Measurements from ENCODE around the gene SIX1.
A peak's percentile ranks its signal among the peaks of the same experiment; 100 is the strongest.

SIX1 gene

GRCh38 chr14:60648934-60649874 is at the start of gene SIX1:
Gene SIX1, minus strand, starts transcription at chr14:60649477. Its CDS starts 288 bp downstream, at chr14:60649189.
- DNase-seq = peak; percentile 89

GRCh38 chr14:60695327-60695726 is 46.0 kb upstream of the SIX1 start:
- in situ Hi-C loops (cut with HindIII; ENCODE audit: low pct_ligation_motif_present, low pct_unique_long_range_greater_than_20kb, low sequenced_read_pairs) = no loop called here
- no peak for DNase-seq

More at GRCh38 chr14:60648934-60649874, at the start of gene SIX1:
- in situ Hi-C loops (cut with HindIII; ENCODE audit: low pct_ligation_motif_present, low pct_unique_long_range_greater_than_20kb, low sequenced_read_pairs) = no loop called here

GRCh38 chr14:60691383-60692113 is 42.3 kb upstream of the SIX1 start:
- DNase-seq = no peak
- in situ Hi-C loops (cut with HindIII; ENCODE audit: low pct_ligation_motif_present, low pct_unique_long_range_greater_than_20kb, low sequenced_read_pairs) = no loop called here

- in situ Hi-C loops (cut with HindIII; ENCODE audit: low pct_ligation_motif_present, low pct_unique_long_range_greater_than_20kb, low sequenced_read_pairs) = no loop called here
- no peak for DNase-seq
Measured at GRCh38 chr14:60686865-60687264, 37.6 kb upstream of the SIX1 start.

- in situ Hi-C loops (cut with HindIII; ENCODE audit: low pct_ligation_motif_present, low pct_unique_long_range_greater_than_20kb, low sequenced_read_pairs) = no loop called here
- DNase-seq = no peak
Measured at GRCh38 chr14:60684203-60684602, 34.9 kb upstream of the SIX1 start.

- DNase-seq = no peak
- in situ Hi-C loops (cut with HindIII; ENCODE audit: low pct_ligation_motif_present, low pct_unique_long_range_greater_than_20kb, low sequenced_read_pairs) = no loop called here
Measured at GRCh38 chr14:60681271-60681670, 32.0 kb upstream of the SIX1 start.

- in situ Hi-C loops (cut with HindIII; ENCODE audit: low pct_ligation_motif_present, low pct_unique_long_range_greater_than_20kb, low sequenced_read_pairs) = no loop called here
- DNase-seq = no peak
Measured at GRCh38 chr14:60680511-60680910, 31.2 kb upstream of the SIX1 start.

GRCh38 chr14:60679566-60680258 is 30.4 kb upstream of the SIX1 start:
- in situ Hi-C loops (cut with HindIII; ENCODE audit: low pct_ligation_motif_present, low pct_unique_long_range_greater_than_20kb, low sequenced_read_pairs) = no loop called here
- DNase-seq = no peak

GRCh38 chr14:60677701-60678100 is 28.4 kb upstream of the SIX1 start:
- no peak for DNase-seq

GRCh38 chr14:60670989-60671388 is 21.7 kb upstream of the SIX1 start:
- in situ Hi-C loops (cut with HindIII; ENCODE audit: low pct_ligation_motif_present, low pct_unique_long_range_greater_than_20kb, low sequenced_read_pairs) = no loop called here
- no peak for DNase-seq

More at GRCh38 chr14:60677701-60678100, 28.4 kb upstream of the SIX1 start:
- in situ Hi-C loops (cut with HindIII; ENCODE audit: low pct_ligation_motif_present, low pct_unique_long_range_greater_than_20kb, low sequenced_read_pairs) = no loop called here

- DNase-seq = no peak
- in situ Hi-C loops (cut with HindIII; ENCODE audit: low pct_ligation_motif_present, low pct_unique_long_range_greater_than_20kb, low sequenced_read_pairs) = no loop called here
Measured at GRCh38 chr14:60668431-60669112, 19.3 kb upstream of the SIX1 start.

GRCh38 chr14:60665177-60665550 is 15.9 kb upstream of the SIX1 start:
- DNase-seq = no peak
- in situ Hi-C loops (cut with HindIII; ENCODE audit: low pct_ligation_motif_present, low pct_unique_long_range_greater_than_20kb, low sequenced_read_pairs) = no loop called here

- no peak for DNase-seq
- in situ Hi-C loops (cut with HindIII; ENCODE audit: low pct_ligation_motif_present, low pct_unique_long_range_greater_than_20kb, low sequenced_read_pairs) = no loop called here
Measured at GRCh38 chr14:60662982-60663381, 13.7 kb upstream of the SIX1 start.

GRCh38 chr14:60661721-60662120 is 12.4 kb upstream of the SIX1 start:
- no peak for DNase-seq
- in situ Hi-C loops (cut with HindIII; ENCODE audit: low pct_ligation_motif_present, low pct_unique_long_range_greater_than_20kb, low sequenced_read_pairs) = no loop called here

GRCh38 chr14:60658909-60659585 is 9.8 kb upstream of the SIX1 start:
- in situ Hi-C loops (cut with HindIII; ENCODE audit: low pct_ligation_motif_present, low pct_unique_long_range_greater_than_20kb, low sequenced_read_pairs) = no loop called here
- no peak for DNase-seq

- in situ Hi-C loops (cut with HindIII; ENCODE audit: low pct_ligation_motif_present, low pct_unique_long_range_greater_than_20kb, low sequenced_read_pairs) = no loop called here
Measured at GRCh38 chr14:60658211-60658690, 9.0 kb upstream of the SIX1 start.

GRCh38 chr14:60657456-60658210 is 8.4 kb upstream of the SIX1 start:
- in situ Hi-C loops (cut with HindIII; ENCODE audit: low pct_ligation_motif_present, low pct_unique_long_range_greater_than_20kb, low sequenced_read_pairs) = no loop called here
- peak; percentile 33 for DNase-seq

More at GRCh38 chr14:60658211-60658690, 9.0 kb upstream of the SIX1 start:
- no peak for DNase-seq
